ACHN (cell line): ENCODE measurements around the gene EFCAB6.

Source experiments
- DNase-seq: peaks from one replicate; pipeline ENCODE4 v3.0.0-alpha.2; 2015
- in situ Hi-C: cut with HindIII; loops from 2 replicates; pipeline ENCODE4 v1.10.0; 2017; ENCODE audit warnings: low sequenced_read_pairs, low pct_ligation_motif_present, low pct_unique_long_range_greater_than_20kb

EFCAB6 gene

DNA sequence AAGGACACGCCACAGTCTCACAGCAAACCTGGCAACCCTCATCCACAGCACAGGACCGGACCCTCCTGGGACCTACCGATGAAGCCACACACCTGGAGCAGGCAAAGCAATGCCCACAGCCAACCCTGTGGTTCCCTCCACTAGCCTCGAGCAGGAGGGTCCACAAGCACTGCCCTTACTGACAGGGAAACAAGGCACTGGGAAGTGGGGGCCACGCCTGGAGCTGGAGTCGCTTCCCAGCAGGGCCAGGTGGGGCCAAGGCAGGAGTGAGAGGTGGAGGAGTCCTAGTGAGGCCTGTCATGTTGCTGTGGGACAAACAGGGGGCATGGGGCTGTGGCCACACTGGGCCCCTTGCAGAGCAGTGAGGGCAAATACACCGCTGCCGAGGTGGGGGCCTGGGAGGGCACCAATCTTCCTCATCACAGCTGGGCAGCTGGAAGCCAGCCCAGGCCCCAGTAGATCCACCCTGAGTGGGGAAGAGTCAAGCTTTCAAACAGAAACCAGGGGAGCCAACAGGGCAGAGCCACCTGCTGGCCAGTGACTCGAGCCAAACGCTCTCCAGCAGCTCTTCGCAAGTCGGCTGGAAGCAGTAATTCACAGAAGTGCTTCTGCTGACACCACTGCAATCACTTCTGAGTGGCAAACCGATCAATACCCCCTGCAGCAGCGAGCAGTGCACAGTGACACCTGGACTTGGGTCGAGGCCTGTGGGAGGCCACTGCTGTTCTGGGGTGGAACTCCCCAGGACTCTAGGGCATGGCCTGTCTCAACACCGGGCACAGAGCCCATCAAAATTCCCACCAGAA, 36.5 kb upstream of the EFCAB6 start:
- in situ Hi-C loops, result no loop called here
- DNase-seq, result peak; percentile 18

DNA sequence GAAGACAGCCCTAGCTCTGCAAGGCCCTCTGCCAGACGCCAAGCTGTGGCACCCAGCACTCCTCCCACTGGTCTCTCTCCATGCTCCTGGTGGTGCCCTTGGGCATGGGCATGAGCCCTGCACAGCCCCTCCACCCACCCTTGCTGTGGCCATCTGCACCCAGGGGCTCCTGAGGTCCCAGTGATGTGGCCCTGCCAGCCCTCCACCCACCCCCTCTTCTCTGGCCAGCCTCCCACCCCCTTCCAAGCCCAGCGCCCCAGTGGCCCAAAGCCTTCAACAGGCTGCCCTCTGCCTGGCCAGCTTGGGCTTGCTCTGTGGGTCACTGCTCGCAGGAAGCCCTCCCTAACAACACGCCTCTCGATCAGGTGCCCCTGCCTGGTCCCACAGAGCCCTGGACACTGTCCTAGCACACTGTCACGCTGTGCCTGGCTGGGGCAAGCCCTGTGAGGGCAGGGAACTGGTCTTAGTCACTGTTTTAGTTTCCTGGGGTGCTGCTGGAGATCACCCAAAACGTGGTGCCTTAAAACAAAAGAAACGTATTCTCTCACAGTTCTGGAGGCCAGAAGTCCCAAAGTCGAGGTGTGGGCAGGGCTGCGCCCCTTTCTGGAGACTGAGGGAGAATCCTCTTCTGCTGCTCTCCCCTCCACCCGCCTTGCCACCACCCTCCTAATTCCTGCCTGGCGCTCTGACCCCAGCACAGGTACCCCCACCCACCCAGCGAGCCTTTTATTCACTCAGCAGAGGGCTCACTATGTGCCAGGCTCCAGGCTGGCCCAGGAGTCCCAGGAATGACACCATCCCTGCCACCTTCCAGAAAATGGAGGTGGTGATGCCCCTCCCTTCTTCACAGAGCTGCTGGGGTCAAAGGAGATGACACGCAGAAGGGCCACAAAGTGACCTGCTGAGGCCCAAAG, 35.5 kb upstream of the EFCAB6 start:
- DNase-seq, result no peak
- in situ Hi-C loops, result no loop called here

GRCh38 chr22:43846966-43847365, 34.9 kb upstream of the EFCAB6 start:
- no peak for DNase-seq
- in situ Hi-C loops, result no loop called here

GRCh38 chr22:43845981-43846380, 33.9 kb upstream of the EFCAB6 start:
- in situ Hi-C loops, result no loop called here
- no peak for DNase-seq

GRCh38 chr22:43844560-43845545, 32.7 kb upstream of the EFCAB6 start:
- no peak for DNase-seq
- in situ Hi-C loops, result no loop called here

GRCh38 chr22:43843783-43844530, 31.9 kb upstream of the EFCAB6 start:
- DNase-seq, result no peak
- in situ Hi-C loops, result no loop called here

DNA sequence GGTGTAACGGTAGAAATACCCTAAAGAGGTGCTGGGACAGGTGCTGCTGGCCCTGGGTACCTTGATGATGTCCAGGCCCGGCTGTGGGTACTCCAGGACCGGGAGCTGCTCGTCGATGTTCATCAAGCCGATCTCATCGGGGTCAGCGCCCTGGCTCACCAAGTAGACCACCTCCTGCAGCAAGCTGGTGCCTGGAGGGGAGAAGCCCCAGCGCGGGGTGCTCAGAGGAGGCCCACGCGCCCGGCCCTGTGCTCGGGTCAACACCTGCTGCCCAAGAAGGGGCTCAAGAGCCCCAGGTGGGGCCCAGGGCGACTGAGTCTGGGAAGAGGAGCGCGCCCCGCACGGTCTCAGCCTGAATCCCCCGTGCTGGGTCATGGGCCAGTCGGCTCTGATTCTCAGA, 29.6 kb upstream of the EFCAB6 start:
- no peak for DNase-seq
- in situ Hi-C loops, result no loop called here

GRCh38 chr22:43840851-43841250, 28.7 kb upstream of the EFCAB6 start:
- DNase-seq, result no peak
- in situ Hi-C loops, result no loop called here

DNA sequence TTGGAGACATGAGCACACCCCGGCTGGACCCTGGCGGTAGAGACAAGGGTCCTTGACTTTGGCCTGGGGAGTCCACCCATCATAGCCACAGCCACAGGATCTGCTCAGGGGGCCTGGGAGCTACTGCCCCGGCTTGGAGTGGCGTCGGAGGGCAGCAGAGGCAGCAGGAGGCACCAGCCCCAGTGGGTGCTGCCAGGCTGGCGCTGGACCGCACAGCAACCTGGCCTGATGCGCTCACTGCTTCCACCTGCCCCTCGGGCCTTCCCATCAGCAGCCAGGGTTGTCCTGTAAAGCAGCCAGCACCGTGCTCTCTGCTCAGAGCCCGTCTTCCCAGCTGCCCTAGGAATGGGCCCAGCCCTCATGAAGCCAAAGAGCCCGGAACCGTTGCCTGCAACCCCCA, 28.3 kb upstream of the EFCAB6 start:
- no peak for DNase-seq
- in situ Hi-C loops, result no loop called here

DNA sequence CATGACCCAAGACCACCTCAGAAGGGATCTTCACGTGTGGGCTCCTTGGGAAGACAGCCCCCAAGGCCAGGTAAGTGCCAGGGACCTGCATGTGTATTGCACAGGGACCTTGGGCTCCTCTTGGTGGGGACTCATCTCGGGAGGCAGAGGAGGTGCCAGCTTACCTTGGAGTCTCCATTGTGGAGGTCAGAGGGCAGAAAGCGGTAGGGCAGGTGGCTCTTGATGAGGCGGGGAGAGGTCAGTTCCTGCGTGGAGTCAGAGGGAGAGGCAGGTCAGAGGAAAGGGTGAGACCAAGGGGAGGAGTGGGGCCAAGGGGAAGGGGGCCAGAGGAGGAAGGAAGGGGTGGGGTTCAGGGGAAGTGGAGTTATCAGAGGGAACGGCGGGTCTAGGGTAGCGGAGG, 27.7 kb upstream of the EFCAB6 start:
- in situ Hi-C loops, result no loop called here
- no peak for DNase-seq

DNA sequence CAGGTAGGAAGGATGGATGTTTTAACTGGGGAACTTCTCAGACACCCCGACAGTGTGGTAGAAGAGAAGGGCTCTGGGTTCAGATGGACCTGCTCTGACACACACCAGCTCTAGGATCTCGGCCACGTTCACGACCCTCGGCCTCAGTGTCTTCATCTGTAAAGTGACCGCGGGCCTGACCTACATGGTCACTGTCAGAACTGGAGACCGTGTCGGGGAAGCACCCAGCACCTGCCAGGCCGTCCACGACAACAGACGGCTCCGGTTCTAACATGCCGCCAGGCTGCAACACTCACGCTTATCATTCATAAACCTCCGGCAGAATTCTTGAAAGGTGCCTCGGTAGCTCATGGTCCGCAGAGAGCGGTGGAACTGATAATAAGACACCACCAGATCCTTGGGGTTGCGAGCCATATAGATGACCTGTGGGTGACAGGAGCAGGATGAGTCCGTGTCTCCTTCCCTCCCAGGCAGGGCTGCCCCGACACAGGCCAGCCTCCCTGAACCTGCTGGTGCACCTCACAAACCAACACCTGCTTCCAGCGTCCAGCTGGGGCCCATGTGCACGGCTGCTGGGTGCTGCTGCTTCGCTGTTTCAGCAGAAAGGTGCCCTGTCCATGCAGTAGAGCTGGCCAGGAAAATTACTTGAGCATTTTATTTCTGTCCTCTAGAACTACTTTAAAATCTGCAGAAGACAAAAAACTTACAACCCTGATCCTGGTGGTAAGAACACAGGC, 26.6 kb upstream of the EFCAB6 start:
- DNase-seq, result no peak
- in situ Hi-C loops, result no loop called here

DNA sequence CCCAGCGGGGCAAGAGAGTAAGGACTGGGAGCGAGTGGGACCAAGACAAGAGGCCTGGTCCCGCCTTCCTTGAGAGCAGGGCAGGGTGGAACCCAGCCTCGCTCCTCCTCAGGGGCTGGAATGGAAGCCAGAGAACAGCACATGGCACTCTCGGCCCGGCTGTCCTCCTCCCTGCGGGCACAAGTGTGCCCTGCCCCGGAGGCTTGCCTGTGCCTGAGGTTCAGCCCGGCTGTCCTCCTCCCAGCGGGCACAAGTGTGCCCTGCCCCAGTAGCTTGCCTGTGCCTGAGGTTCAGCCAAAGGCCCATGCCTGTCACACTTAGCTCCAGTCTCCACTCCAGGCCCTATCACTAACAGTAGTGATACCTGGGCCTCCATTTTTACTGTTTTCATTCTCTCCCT, 26.1 kb upstream of the EFCAB6 start:
- in situ Hi-C loops, result no loop called here
- no peak for DNase-seq

DNA sequence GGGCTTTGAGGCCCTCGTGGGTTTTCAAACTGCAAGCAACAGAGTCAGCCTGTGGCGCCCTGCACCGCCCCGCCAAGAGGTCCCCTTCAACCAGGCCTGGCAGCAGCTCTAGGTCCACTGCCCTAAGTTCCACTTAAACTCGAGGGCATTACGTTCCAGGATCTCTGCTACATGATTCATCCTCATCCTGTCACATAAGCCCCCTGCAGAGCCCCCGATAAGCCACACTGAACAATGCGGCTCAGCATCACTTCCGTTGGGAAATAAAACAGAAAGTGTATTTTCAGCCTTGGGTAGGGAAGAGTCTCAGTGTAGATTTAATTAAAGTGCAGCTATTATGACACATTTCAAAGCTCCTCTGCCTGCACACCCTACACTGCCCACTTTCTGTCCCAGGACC, 25.6 kb upstream of the EFCAB6 start:
- DNase-seq, result no peak
- in situ Hi-C loops, result no loop called here

DNA sequence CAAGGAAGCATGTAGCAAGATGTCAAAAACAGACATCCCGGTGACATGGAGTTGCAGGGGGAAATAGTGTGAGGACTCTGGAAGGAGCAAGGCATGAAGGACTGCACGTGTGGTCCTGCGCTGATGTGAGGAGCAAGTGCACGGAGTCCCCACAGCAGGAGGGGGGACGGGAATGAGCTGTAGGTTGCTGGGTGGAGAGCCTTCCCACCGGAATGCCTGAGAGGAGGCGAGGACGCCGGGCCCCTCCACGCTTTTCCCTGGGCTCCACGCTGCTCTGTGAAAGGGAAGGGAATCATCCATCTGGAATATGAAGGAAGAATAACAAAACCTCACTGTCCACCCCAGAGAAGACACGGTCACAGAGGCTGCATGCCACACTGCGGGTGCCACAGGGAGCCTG, 23.6 kb upstream of the EFCAB6 start:
- no peak for DNase-seq
- in situ Hi-C loops, result no loop called here

- in situ Hi-C loops, result no loop called here
- DNase-seq, result no peak
Observed at GRCh38 chr22:43835166-43835565, 23.1 kb upstream of the EFCAB6 start.

- DNase-seq, result no peak
- in situ Hi-C loops, result no loop called here
Observed at GRCh38 chr22:43833286-43834240, 21.5 kb upstream of the EFCAB6 start.
